Placental epithelial cell (primary cell): ENCODE results near the gene CLC. TPM values are rescaled to one million over a fixed set of nuclear protein-coding genes. Genes with fewer than 3 reads are reported as not detected.

Source experiments
- small RNA-seq: library from RNA; depleted of rRNA; stranded (forward); fragments of <200 nt; gene quantifications from one replicate; pipeline ENCODE3, GENCODE V24; 2012
- total RNA-seq: library from RNA; depleted of rRNA; stranded (reverse); fragments of >200 nt; gene quantifications from 2 replicates; pipeline ENCODE4 v1.2.3, GENCODE V29; 2012

The CLC gene
- total RNA-seq = not detected in 2 replicates

GRCh38 chr19:39737891-39738290, at the start of gene CLC:
Gene CLC (minus strand): TSS chr19:39738029. CDS start chr19:39737952, 77 bp downstream.

GRCh38 chr19:39778763-39779162, 40.9 kb upstream of the CLC start, which contains the start of gene LEUTX:
Gene LEUTX (plus strand): TSS chr19:39778854. CDS start chr19:39778921, 67 bp downstream.

GRCh38 chr19:39704181-39705044, 33.4 kb downstream of the CLC start, which contains the start of gene LGALS14:
Gene LGALS14 (plus strand): TSS chr19:39704481. CDS start chr19:39704529, 48 bp downstream.

Small RNAs within 50 kb of the gene (small RNA-seq; reads per million reads assigned to genes)
- not detected for gene RPS29P27

Other genes with a start within 250 kb of the CLC start
- gene DLL3, start 239.1 kb downstream of the CLC start, total RNA-seq = under 0.01 TPM in 1 of 2 replicates, not detected in the other
- not detected in 2 replicates for gene SELENOV, start 222.9 kb downstream of the CLC start, total RNA-seq
- gene EID2B, start 205.2 kb downstream of the CLC start, total RNA-seq = 1.1 and 1.2 TPM in 2 replicates
- 6.3 and 14.4 TPM in 2 replicates for gene EID2, start 197.9 kb downstream of the CLC start, total RNA-seq
- not detected in 2 replicates for gene LGALS13, start 135.5 kb downstream of the CLC start, total RNA-seq
- not detected in 2 replicates for gene LGALS16, start 82.1 kb downstream of the CLC start, total RNA-seq
- not detected in 2 replicates for gene LGALS14, start 33.5 kb downstream of the CLC start, total RNA-seq
- gene LEUTX, start 40.8 kb upstream of the CLC start, total RNA-seq = not detected in 2 replicates
- 38.8 and 41.6 TPM in 2 replicates for gene DYRK1B, start 96.1 kb upstream of the CLC start, total RNA-seq
- gene FBL, start 108.3 kb upstream of the CLC start, total RNA-seq = 101 and 123 TPM in 2 replicates
- 0.22 and 0.79 TPM in 2 replicates for gene FCGBP, start 196.6 kb upstream of the CLC start, total RNA-seq
- 70.3 and 181 TPM in 2 replicates for gene PSMC4, start 233.1 kb upstream of the CLC start, total RNA-seq